ENCODE results near the gene KRT85.

- no peak for TF ChIP-seq CTCF (IDR thresholded peaks at IDR 0.05; ENCODE audit: low read length)
- no peak for TF ChIP-seq EZH2 (optimal IDR thresholded peaks at IDR 0.05; ENCODE audit: low read depth, low read length)
These were observed 40.6 kb upstream of the KRT85 start for GRCh38 chr12:52407918-52408317.
